HG02678 (cell line): Measurements from ENCODE around the gene COA4.
A peak's percentile ranks its signal among the peaks of the same experiment; 100 is the strongest.
"Not testable (repeated sequence)": the region's sequence is repeated elsewhere in the genome, so short reads cannot be mapped to it uniquely, and the experiment has no call there.

Experiments used
- ATAC-seq: cut with Tn5 transposase; IDR thresholded peaks from one replicate; pipeline ENCODE4 v1.9.1; 2021; ENCODE audit warnings: mild to moderate bottlenecking, moderate library complexity; ENCODE audit not compliant: unreplicated experiment

COA4 gene

DNA sequence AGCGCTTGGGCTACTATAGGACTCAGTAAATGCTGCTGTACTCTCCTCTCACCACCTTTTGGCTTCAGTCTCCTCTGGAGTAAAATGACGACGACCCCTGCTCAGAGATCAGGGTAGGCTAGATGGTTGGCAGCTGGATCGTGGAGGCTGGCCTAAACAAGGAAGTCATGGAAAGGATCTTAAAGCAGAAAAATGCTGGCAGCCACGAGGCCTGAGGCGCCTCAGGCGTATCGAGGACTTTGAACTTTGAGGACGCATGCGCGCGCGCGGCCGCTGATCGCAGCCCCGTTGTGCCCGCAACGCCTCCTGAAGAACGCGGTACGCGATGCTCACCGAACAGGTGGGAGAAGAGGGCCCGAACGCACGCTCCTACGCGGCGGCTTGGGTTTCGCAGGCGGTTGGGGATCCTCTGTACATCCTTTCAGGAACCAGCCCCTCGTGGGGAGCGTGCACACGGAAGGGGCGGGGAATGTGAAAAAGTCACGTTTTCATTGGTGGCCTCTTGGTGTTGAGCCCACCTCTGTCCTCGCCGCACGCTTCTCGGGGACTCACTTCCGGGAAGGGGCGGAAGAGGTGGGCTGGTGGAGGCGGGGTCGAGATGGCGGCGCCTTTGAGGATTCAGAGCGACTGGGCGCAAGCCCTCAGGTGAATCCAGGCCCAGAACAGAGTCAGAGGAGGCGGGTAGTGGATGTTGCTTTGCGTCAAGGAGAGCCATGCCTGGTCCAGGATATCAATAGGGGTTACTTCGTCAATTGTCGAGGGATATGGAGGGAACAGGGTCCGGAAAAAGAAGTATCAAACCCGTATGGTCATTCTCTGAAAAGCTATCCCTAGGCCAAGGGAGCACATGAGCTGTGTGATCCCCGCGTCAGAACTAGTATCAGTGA is at the start of gene COA4, which contains the start of gene PAAF1:
COA4 (minus strand) TSS at position 423 of the 887 bp plus-strand sequence. CDS start 3,468 bp downstream, outside the sequence.
PAAF1 (plus strand) TSS at position 576 of the 887 bp plus-strand sequence; CDS start at position 599, 23 bp downstream.
- ATAC-seq: peak; percentile 99

DNA sequence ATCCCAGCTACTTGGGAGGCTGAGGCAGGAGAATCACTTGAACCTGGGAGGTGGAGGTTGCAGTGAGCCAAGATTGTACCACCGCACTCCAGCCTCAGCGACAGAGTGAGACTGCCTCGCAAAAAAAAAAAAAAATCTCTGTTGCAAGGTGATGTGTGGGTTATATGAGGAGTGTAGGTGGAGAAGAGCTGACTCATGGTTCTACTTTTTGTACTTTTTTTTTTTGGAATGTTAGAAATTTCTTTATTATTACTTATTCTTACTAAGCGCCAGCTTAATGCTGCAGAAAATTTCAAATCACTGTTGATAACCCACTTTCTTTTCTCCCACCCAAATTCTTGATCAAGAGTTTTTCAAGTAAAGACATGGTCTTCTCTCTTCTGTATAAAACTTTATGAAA is 44.5 kb upstream of the COA4 start:
- no peak for ATAC-seq

DNA sequence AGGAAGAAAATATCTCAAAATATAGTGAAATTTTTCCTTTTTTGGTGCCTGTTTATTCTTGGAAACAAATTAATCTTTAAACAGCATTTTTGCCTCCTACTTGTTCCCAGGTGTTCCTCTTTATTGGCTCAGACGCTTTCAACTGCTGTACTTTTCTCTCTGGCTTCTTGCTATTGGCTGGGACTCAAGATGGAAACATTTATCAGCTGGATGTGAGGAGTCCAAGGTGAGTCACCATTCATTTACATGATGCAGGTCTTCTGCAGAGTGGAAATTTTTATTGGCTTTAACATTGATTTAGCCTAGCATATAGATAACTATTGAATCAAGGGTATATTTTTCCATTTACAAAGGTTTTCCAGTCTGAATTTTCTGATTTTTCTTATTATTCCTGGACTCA is 39.8 kb upstream of the COA4 start:
- ATAC-seq: no peak

DNA sequence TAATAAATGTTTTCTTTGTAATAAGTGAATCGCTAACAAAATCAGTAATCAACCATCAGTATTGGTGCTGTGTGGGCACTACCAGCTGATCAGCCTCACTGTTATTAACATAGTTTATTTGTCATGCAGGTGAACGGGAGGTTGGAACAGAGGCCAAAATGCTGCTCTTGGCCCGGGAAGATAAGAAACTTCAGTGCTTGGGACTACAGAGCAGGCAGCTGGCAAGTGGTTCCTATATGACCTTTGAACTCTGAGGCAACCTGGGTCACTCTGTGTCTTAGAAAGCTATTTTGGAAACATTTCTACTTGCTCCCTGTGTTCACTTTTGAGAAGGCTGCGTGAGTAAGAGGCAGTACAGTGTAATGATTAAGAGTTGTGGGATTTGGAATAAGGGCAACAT is 37.6 kb upstream of the COA4 start:
- ATAC-seq: no peak

DNA sequence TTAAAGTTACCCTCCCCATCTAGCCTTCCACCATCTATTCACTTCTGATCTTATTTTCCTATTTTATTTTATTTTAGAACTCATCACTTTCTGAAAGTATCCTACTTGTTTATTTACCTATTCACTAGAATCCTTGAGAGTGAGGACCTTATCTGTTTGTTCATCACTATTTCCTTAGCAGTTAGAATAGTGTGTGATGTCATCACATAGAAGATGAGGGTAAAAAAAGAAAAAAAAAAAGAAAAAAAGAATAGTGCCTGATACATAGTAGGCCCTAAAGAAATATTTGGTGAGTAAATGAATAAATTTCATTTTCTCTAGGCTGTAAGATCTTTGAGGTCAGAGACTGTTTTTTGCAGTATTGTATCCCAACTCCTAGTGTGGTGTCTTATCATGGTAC is 36.8 kb upstream of the COA4 start:
- ATAC-seq: no peak

DNA sequence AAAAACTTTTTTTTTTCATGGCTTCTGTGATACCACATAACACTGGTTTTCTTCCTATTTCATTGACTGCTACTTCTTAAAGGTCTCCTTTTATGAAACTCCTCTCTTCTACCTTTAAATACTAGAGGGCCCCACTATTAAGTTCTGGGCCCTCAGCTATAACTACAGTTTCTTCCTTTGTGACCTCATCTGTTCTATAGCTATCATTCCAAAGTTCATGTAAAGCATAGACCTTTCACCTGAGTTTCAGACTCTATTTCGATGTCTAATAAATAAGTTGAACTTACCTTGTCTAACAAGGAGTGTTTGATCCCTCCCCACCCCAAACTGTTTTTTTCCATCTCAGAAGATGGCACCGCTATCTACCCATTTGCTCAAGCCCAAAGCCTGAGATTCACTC is 35.4 kb upstream of the COA4 start:
- ATAC-seq: no peak

DNA sequence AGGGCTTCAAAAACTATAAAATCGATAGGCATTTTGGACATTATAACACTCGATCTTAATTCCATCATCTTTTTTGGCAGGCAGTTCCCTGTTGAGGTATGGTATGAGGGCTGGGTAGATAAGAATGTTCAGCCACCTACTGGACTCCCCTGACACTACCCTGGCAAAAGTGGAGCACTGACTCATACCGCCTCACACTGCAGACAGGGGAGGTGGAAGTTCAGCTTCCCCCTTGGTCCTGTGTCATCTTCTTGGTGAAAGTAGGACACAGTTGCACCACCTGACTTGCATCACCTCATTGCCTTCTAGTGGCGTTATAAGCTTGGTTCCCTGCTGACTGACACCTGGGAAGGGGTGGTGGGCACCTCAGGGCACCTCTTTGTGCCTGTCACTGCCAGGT is 30.5 kb upstream of the COA4 start:
- ATAC-seq: no peak

DNA sequence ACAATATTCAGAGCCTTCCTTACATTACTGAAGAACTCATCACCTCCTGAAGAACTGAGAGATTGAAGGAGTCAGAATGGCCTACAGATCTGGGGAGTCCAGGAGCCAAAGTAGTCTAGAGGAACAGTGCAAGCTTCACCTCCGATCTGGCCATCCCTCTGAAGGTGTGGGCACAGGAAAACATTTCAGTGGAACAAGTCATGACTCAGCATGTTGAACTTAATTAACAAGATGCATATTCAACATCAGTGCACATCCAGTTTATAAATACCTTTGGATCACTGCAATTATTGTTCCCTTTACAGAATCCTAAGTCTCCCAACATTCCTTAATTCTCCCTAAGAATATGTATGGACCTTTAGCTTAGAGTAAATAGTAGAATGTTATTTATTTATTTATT is 25.7 kb upstream of the COA4 start:
- ATAC-seq: no peak

DNA sequence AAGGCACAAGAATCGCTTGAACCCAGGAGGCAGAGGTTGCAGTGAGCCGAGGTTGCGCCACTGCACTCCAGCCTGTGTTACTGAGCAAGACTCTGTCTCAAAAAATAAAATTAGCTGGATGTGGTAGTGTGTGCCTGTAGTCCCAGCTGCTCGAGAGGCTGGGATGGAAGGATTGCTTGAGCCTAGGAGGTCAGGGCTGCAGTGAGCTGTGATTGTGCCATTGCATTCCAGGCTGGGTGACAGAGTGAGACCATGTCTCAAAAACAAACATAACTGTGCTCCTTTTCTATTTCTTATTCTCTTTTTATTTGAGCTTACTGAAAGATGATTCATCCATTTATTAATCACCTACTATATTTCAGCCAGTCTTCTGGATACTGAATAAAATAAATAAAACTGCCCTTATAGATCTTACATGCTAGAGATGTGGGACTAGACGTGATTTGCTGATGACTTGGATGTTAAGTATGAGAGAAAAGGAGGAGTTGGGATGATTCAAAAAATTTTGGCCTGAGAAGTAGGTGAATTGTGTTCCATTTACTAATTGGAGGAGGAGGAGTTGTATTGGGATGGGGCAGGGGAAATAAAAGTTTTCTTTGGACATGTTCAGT is 18.2 kb upstream of the COA4 start:
- no peak for ATAC-seq

DNA sequence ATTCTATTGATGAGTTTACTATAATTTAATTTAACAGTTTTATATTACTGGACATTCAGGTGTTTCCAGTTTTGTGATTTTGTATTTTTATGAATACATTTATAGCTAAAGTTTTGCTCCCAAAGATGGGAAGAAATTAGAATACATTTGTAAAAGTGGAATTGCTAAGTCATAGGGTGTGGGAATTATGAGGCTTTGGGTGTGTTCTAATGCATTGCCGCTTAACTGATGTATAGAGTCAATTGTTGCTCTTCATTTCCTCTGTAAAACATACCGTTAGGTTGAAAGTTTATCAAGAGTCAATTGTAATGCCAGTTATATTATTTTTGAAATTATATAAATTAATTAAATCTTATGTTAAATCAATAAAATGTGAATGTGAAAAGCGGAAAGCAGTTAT is 16.4 kb upstream of the COA4 start:
- no peak for ATAC-seq

DNA sequence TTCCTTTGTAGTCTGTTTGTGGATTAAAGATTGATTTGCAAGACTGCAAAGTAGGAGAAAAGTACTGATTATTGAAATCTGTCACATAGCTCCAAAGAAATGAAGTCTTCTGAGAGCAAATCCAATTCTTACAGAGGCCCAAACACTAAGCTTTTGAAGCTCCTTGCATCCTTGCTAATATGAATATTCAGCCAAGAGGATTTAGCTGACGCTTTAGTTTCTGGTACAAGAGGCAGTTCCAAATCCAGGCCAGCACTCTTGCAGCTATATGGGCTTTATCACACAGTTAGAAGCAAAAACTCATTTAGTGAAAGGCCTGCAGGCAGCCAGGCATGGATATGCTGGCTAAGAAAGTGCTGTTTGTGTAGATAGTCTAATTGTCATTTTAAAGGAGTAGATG is 12.9 kb upstream of the COA4 start:
- ATAC-seq: no peak

DNA sequence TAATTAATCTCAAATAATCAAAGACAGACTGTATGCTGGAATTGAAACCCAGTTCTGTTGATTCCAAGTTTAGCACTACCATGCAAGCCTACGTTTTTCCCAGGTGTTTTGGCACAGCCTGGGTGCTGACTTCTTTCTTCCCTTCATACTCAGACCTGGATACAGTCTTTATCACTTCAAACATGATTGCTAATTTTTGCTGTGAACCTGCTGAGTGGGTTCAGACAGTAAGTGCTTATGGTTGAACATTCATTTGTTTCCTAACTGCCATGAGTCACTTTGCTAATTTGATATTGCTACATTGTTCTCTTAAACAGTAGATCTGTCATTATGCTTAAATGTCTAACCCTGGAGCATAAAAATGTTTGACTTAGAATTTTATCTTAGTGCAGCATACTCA is 12.4 kb upstream of the COA4 start:
- ATAC-seq: no peak

DNA sequence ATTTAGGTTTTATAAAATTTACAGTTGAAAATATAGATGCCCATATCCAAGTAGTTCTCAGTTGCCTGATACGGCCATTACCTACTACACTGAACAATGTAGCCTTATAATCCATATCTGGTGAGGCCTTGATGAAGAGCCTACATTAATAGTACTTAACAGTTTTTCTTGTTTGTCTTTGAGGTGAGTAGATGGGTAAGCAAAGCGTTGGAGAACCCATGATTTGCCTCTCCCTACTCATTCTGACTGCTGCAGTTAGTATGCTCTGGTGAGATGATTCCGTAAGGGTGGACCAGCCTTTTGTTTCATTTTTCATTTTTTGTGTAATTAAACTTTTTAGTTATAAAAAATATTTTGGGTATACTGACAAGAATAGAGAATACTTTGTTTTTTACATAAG is 11.6 kb upstream of the COA4 start:
- ATAC-seq: no peak

DNA sequence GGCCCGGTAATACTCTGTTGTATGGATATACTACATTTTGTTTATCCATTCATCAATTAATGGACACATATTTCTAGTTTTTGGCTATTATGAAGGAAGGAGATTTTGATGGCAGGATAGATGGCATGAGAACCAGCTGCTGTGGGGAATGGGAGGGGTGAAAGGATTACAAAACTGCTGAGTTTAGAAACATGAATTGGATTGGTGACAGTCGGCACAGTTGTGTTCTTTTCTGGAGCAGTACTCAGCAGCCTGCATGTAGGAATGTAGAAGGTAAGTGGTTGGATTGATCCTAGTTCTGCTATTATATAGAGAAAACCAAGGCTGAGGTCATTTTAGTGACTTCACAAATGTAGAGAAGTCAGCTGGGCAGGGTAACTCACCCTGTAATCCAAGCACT is 7.2 kb upstream of the COA4 start:
- ATAC-seq: no peak

DNA sequence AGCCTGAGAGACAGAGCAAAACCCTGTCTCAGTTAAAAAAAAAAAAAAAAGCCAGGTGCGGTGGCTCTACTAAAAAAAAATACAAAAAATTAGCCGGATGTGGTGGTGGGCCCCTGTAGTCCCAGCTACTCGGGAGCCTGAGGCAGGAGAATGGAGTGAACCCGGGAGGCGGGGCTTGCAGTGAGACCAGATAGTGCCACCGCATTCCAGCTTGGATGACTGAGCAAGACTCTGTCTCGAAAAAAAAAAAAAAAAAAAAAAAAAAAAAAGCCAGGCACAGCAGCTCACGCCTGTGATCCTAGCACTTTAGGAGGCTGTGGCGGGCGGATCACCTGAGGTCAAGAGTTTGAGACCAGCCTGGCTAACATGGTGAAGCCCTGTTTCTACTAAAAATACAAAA is 3.8 kb upstream of the COA4 start:
- not testable (repeated sequence) for ATAC-seq

DNA sequence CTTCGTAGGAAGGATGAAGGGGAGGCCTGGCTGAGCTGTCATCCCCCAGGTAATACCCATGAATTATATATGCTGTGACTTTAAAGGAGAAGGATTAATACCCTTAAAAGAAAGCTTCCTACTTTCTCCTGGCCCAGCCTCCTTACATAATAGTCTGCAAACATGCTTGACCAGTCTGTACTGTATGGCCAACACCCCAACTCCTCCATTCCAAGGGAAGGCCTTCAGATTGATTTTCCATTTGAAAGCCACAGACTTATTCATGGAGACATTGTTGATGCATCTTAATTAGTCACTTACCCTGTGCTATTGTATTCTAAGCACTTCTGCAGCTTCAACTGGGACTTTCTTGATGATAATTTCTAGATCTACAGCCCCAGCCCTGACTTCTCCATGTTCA is 2.1 kb upstream of the COA4 start:
- ATAC-seq: no peak

DNA sequence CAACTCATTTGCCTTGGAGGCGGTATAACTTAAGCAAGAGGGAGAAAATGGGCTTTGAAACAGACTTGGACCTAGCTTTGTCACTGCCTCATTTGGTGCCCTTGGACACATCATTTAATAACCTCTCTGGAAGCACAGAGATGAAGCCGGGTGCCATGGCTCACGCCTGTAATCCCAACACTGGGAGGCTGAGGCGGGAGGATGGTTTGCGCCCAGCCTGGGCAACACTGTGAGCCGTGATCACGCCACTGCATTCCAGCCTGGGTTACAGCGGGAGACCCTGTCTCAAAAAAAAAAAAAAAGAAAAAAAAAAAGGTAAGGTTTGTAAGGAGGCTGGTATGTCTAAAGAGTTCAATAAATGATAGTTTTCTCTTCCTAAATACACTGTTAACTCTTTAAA is 806 bp downstream of the COA4 start:
- ATAC-seq: no peak

DNA sequence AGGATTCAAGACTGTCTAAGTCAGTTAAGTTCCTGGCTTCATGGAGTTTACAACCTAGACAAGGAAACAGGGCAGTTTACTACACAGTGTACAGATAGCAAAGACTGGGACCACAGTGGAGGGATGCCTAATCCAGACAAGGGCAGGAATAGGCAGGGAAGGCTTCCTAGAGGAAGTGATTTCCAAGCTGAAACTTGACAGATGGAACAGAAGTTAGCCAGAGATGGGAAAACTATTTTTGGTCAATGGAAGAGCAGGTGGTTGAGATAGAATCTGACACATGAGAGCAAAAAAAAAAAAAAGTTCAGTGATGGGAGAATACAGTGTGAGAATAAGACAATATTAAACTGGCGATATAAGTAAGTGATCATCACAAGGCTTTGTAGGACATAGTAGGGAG is 1.3 kb downstream of the COA4 start:
- ATAC-seq: no peak

DNA sequence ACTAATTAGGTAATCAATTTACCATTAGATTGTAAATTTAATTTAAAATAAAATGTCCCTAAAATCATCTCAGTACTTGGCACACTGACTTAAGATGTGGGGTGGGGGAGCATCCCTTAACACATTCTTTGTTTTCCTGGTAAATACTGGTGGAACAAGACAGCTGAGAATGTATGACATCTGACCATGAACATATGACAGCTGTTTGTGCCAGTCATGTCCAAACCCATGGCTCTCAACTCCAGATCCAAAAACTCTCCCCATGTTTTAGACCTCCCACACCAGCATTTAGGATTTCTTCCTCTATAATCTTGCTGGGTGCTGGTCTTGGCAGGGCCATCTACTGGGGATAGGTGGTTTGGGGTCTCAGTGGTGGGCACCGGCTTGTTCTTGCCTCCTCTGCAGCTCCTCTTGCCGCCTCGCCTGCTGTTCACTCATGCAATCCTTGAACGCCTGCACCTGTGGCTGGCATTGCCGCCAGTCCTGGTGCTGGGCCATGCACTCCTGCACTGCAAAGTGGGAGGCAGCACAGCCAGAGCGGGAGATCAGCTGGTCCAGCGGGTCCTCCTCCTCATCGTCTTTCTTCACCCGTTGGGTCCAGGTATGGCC is 3.8 kb downstream of the COA4 start:
- no peak for ATAC-seq

DNA sequence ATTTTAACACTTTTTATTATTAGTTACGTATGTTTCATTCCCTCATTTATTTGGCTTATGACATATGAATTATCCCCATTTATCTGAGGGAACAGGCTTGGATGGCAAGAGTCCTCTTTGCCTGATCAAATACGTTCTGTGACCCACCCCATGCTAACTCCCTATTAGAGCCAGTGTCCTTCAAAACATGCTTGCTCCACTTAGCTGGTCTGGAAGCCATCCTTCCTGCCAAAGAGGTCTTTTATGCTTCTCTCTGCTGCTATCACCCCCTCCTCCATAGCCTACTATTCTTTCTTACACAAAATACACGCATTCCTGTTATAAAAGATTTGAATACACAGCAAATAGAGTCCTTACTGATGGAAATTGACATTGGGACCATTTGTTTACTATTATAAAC is 6.4 kb downstream of the COA4 start:
- no peak for ATAC-seq

DNA sequence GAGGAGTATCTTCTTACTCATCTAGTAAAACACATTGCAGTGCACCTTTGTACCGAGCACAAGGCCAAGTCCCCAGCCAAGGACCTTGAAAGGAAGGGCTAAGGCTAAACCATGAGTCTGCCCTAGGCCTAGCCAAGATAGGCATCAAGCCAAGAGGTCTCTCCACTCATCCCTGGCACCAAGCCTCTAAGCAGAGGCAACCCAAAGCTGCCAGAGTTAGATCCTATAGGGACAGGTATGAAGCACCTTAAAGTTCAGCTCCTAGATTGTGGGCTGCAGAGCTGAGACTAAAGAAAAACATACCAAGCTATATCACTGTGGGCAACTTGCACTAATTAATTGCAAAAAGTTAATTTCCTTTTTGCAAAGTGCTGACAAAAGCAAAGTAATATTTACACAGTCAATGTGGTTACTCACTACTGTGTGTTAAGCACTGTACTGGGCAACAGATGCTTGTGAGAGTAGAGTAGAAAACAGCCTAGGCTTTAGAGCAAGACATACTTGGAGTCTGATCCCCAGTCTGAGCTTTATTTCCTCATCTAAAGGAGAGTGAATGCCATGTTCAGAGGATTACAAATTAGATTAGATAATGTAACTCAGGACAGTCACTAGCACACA is 7.2 kb downstream of the COA4 start:
- no peak for ATAC-seq

DNA sequence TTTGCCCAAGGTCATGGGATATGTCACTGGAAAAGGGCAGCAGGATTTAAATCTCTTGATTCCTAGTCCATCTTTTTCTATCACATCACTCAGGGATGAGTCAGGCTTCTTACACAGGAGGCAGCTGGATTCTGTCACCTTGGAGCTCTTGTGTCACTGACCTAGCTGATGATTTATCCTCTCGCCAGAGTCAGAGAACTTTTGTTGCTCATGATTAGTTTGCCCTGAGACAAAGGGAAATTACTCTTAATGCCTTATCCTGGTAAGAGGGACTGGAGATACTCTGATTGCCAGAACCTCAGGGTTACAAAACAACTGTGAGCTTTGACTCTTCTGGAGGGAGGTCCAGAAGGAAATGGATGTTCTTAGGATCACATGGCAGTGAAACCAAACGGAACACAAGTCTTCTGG is 10.1 kb downstream of the COA4 start:
- ATAC-seq: no peak
